ENCODE measurements around the gene FSIP1.

- TF ChIP-seq CTCF (IDR thresholded peaks at IDR 0.05) (no peak), EZH2 (IDR thresholded peaks at IDR 0.05) (no peak), EZH2phosphoT487 (IDR thresholded peaks at IDR 0.05) (no peak)
Observed at GRCh38 chr15:39613861-39614260, 168.8 kb downstream of the FSIP1 start.

All from neural progenitor cell (in vitro differentiated cells).